K562 (cell line): ENCODE data around the gene KDM2B. TPM values are rescaled to one million over a fixed set of nuclear protein-coding genes. Genes with fewer than 3 reads are reported as not detected.

ENCODE experiments used
- BDP1 ChIP-seq: IDR thresholded peaks from 3 replicates; pipeline ENCODE4 v1.6.1; 2011; ENCODE audit not compliant: insufficient read length, insufficient read depth
- BHLHE40 ChIP-seq: IDR thresholded peaks from 2 replicates; pipeline ENCODE4 v1.6.1; 2011; ENCODE audit warnings: low read length, improper control_type of control experiment
- CREBBP ChIP-seq: IDR thresholded peaks from one replicate; pipeline ENCODE4 v1.6.1; 2012; ENCODE audit warnings: low read depth, mild to moderate bottlenecking, control low read depth, inconsistent platforms, low read length
- ILF3 ChIP-seq: fragments of 450-650 bp; IDR thresholded peaks from 2 replicates; pipeline ENCODE4 v1.6.1; 2018; ENCODE audit warnings: antibody characterized with exemption, mild to moderate bottlenecking, moderate library complexity, borderline replicate concordance
- MITF ChIP-seq: IDR thresholded peaks from 2 replicates; pipeline ENCODE4 v1.6.1; 2014; ENCODE audit warnings: antibody characterized with exemption
- NR2F6 ChIP-seq: fragments of 450-650 bp; formaldehyde crosslinking; IDR thresholded peaks from 2 replicates; pipeline ENCODE4 v1.4.0; 2020; ENCODE audit warnings: mild to moderate bottlenecking
- OTX1 ChIP-seq: fragments of 450-650 bp; formaldehyde crosslinking; IDR thresholded peaks from 2 replicates; pipeline ENCODE4 v1.4.0; 2022; ENCODE audit warnings: mild to moderate bottlenecking
- POLR2G ChIP-seq: fragments of 200-400 bp; formaldehyde crosslinking; IDR thresholded peaks from 2 replicates; pipeline ENCODE4 v1.6.1; 2017; ENCODE audit warnings: low read depth, mild to moderate bottlenecking, antibody characterized with exemption, low read length, moderate library complexity
- RBM15 ChIP-seq: fragments of 200-400 bp; formaldehyde crosslinking; IDR thresholded peaks from 2 replicates; pipeline ENCODE4 v1.6.1; 2018; ENCODE audit warnings: mild to moderate bottlenecking, low read length, moderate library complexity; ENCODE audit not compliant: insufficient read depth
- RBM22 ChIP-seq: fragments of 200-400 bp; formaldehyde crosslinking; IDR thresholded peaks from 2 replicates; pipeline ENCODE4 v1.6.1; 2018; ENCODE audit warnings: low read length, low read depth; ENCODE audit not compliant: poor library complexity, severe bottlenecking
- SETDB1 ChIP-seq: IDR thresholded peaks from one replicate; pipeline ENCODE4 v1.6.1; 2012; ENCODE audit warnings: low read length, control low read depth, inconsistent platforms
- TAF1 ChIP-seq: IDR thresholded peaks from 2 replicates; pipeline ENCODE4 v1.6.1; 2011; ENCODE audit warnings: mild to moderate bottlenecking, low read length, moderate library complexity; ENCODE audit not compliant: insufficient read depth, control insufficient read depth, severe bottlenecking; ENCODE audit errors: extremely low read depth
- THAP12 ChIP-seq: fragments of 250-450 bp; sonication (Bioruptor Pico); IDR thresholded peaks from 2 replicates; pipeline ENCODE4 v1.9.0; 2021; ENCODE audit warnings: mild to moderate bottlenecking, inconsistent platforms
- THRA ChIP-seq: fragments of 450-650 bp; IDR thresholded peaks from 2 replicates; pipeline ENCODE4 v1.6.1; 2017; ENCODE audit warnings: mild to moderate bottlenecking, moderate library complexity
- TOE1 ChIP-seq, 2 experiments: fragments of 450-650 bp in 1 of 2; sonication (generic) in 1 of 2; formaldehyde crosslinking in 1 of 2; IDR thresholded peaks; 2 replicates each; pipeline versions ENCODE4 v1.7.1 to v1.8.0; 2016 to 2022; ENCODE audit warnings: borderline replicate concordance in 2 of 2, mild to moderate bottlenecking in 2 of 2, antibody characterized with exemption in 1 of 2, inconsistent platforms in 1 of 2, low read depth in 1 of 2, missing genetic modification reagents in 1 of 2, moderate library complexity in 1 of 2
- ZEB2 ChIP-seq: fragments of 450-650 bp; IDR thresholded peaks from 2 replicates; pipeline ENCODE4 v1.6.1; 2016
- ZNF24 ChIP-seq: fragments of 450-650 bp; IDR thresholded peaks from 2 replicates; pipeline ENCODE4 v1.6.1; 2016
- ZNF263 ChIP-seq: sonication (generic); formaldehyde crosslinking; IDR thresholded peaks from 2 replicates; pipeline ENCODE4 v1.8.0; 2022; ENCODE audit warnings: mild to moderate bottlenecking, missing genetic modification reagents, borderline replicate concordance
- ZNF274 ChIP-seq: IDR thresholded peaks from 2 replicates; pipeline ENCODE4 v1.6.1; 2011; ENCODE audit warnings: low read depth, mild to moderate bottlenecking, low read length, moderate library complexity, borderline replicate concordance
- ZNF644 ChIP-seq: fragments of 200-800 bp; sonication (Bioruptor generic); IDR thresholded peaks from 2 replicates; pipeline ENCODE4 v1.6.1; 2016; ENCODE audit warnings: low read depth, missing genetic modification characterization, missing compliant biosample characterization
- polyA plus RNA-seq, 8 experiments: library from polyadenylated mRNA; depleted of rRNA in 4 of 8; stranded (reverse) in 5 of 8; unstranded in 3 of 8; fragments of >200 nt; fragmentation: Nextera tagmentation in 2 of 8; fragmentation: Illumina TruSeq in 1 of 8; extraction: Ambion mirVana in 2 of 8; extraction: Trizol in 1 of 8; gene quantifications; 2 replicates each; pipeline versions ENCODE4 v1.2.1 to v1.2.3, GENCODE V29; 2011 to 2014; ENCODE audit warnings: inconsistent platforms in 1 of 8, missing spikeins in 1 of 8
- total RNA-seq, 7 experiments: library from RNA; depleted of rRNA in 6 of 7; stranded (reverse); fragments of >200 nt in 6 of 7; fragmentation: Illumina TruSeq in 2 of 7; extraction: Trizol in 2 of 7; gene quantifications; 2 replicates each; pipeline versions ENCODE4 v1.2.1 to v1.2.3, GENCODE V29; 2011 to 2021; ENCODE audit warnings: low replicate concordance in 1 of 7
- TF ChIP-seq, protein P1 (sequence below): fragments of 250-450 bp; sonication (Bioruptor Pico); IDR thresholded peaks from 2 replicates; pipeline ENCODE4 v1.4.0; 2020; ENCODE audit warnings: mild to moderate bottlenecking, moderate library complexity

KDM2B gene
- total and polyA plus RNA-seq, 9 of the 15 experiments (the other 6 are each of a cell fraction or from before 2014, with no cell fraction given): 7.4 to 50.5 (median 22.5) TPM

GRCh38 chr12:121626087-121626852 is 45.4 kb upstream of the KDM2B start, which contains the start of gene ORAI1 (continued):
- TF ChIP-seq MITF: peak; percentile 38; the same call in 1 of the 2 replicates
- no peak for TF ChIP-seq THRA
- TF ChIP-seq NR2F6 (CRISPR knock-in tag): no peak
- peak; percentile 65; the same call in 1 of the 2 replicates for TF ChIP-seq THAP12
- no peak for TF ChIP-seq ZEB2
- TF ChIP-seq BDP1: no peak
- peak; percentile 99 for TF ChIP-seq TOE1 (IDR thresholded peaks at IDR 0.05; ENCODE audit: borderline replicate concordance)
- no peak for TF ChIP-seq TOE1 (CRISPR knock-in tag; IDR thresholded peaks at IDR 0.05; ENCODE audit: borderline replicate concordance, low read depth)
- TF ChIP-seq POLR2G: peak; percentile 88
- no peak for TF ChIP-seq ZNF24
- TF ChIP-seq CREBBP: no peak
- TF ChIP-seq RBM22: no peak
- TF ChIP-seq ZNF263 (CRISPR knock-in tag): no peak
- peak; percentile 58 for TF ChIP-seq TAF1
- TF ChIP-seq, protein P1, sequence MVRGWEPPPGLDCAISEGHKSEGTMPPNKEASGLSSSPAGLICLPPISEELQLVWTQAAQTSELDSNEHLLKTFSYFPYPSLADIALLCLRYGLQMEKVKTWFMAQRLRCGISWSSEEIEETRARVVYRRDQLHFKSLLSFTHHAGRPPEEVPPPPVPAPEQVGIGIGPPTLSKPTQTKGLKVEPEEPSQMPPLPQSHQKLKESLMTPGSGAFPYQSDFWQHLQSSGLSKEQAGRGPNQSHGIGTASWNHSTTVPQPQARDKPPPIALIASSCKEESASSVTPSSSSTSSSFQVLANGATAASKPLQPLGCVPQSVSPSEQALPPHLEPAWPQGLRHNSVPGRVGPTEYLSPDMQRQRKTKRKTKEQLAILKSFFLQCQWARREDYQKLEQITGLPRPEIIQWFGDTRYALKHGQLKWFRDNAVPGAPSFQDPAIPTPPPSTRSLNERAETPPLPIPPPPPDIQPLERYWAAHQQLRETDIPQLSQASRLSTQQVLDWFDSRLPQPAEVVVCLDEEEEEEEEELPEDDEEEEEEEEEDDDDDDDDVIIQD (CRISPR knock-in tag): 0 out of 2 replicates have a peak, but pooled peaks have one; percentile 69
- TF ChIP-seq BHLHE40: peak; percentile 84
- no peak for TF ChIP-seq ZNF274
- no peak for TF ChIP-seq ILF3
- TF ChIP-seq RBM15: no peak
- TF ChIP-seq OTX1 (CRISPR knock-in tag): 0 out of 2 replicates have a peak, but pooled peaks have one; percentile 19
- 0 out of 2 replicates have a peak, but pooled peaks have one; percentile 10 for TF ChIP-seq ZNF644 (tag)
- no peak for TF ChIP-seq SETDB1
